ENCODE results near the gene THSD8.

DNA sequence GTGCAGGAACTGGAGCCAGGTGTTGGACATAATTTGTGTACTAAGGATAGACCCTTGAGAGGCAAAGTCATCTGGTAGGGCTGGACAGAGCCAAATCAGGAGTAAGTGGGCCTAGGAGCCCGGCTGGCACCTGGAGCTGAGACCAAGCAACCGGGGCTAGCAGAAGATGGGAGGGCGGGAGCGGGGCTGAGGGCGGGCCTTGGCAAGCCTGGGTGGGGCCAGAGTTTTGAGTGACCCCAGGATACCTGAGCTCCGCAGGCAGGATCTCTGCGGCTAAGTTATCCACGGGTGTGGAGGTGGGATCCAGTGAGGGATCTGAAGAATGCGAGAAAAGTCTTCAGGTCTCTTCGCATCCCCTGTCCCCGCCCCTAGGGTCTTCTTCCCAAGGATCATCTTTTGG is 34.7 kb upstream of the THSD8 start:
- no peak for TF ChIP-seq MXI1 (conservative IDR thresholded peaks at IDR 0.05; ENCODE audit: poor library complexity, severe bottlenecking)
- TF ChIP-seq, protein P1, sequence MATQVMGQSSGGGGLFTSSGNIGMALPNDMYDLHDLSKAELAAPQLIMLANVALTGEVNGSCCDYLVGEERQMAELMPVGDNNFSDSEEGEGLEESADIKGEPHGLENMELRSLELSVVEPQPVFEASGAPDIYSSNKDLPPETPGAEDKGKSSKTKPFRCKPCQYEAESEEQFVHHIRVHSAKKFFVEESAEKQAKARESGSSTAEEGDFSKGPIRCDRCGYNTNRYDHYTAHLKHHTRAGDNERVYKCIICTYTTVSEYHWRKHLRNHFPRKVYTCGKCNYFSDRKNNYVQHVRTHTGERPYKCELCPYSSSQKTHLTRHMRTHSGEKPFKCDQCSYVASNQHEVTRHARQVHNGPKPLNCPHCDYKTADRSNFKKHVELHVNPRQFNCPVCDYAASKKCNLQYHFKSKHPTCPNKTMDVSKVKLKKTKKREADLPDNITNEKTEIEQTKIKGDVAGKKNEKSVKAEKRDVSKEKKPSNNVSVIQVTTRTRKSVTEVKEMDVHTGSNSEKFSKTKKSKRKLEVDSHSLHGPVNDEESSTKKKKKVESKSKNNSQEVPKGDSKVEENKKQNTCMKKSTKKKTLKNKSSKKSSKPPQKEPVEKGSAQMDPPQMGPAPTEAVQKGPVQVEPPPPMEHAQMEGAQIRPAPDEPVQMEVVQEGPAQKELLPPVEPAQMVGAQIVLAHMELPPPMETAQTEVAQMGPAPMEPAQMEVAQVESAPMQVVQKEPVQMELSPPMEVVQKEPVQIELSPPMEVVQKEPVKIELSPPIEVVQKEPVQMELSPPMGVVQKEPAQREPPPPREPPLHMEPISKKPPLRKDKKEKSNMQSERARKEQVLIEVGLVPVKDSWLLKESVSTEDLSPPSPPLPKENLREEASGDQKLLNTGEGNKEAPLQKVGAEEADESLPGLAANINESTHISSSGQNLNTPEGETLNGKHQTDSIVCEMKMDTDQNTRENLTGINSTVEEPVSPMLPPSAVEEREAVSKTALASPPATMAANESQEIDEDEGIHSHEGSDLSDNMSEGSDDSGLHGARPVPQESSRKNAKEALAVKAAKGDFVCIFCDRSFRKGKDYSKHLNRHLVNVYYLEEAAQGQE (IDR thresholded peaks at IDR 0.05; ENCODE audit: borderline replicate concordance) = no peak
- no peak for TF ChIP-seq POLR2AphosphoS5 (IDR thresholded peaks at IDR 0.05)
- TF ChIP-seq RAD21 (conservative IDR thresholded peaks at IDR 0.05) = no peak
- TF ChIP-seq, protein P2, sequence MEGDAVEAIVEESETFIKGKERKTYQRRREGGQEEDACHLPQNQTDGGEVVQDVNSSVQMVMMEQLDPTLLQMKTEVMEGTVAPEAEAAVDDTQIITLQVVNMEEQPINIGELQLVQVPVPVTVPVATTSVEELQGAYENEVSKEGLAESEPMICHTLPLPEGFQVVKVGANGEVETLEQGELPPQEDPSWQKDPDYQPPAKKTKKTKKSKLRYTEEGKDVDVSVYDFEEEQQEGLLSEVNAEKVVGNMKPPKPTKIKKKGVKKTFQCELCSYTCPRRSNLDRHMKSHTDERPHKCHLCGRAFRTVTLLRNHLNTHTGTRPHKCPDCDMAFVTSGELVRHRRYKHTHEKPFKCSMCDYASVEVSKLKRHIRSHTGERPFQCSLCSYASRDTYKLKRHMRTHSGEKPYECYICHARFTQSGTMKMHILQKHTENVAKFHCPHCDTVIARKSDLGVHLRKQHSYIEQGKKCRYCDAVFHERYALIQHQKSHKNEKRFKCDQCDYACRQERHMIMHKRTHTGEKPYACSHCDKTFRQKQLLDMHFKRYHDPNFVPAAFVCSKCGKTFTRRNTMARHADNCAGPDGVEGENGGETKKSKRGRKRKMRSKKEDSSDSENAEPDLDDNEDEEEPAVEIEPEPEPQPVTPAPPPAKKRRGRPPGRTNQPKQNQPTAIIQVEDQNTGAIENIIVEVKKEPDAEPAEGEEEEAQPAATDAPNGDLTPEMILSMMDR (IDR thresholded peaks at IDR 0.05; ENCODE audit: poor library complexity, severe bottlenecking) = no peak
